Dermis blood vessel endothelial cell (primary cell): Measurements from ENCODE around the gene WWC2. TPM values are rescaled to one million over a fixed set of nuclear protein-coding genes. Genes with fewer than 3 reads are reported as not detected.
"Not testable (repeated sequence)": the region's sequence is repeated elsewhere in the genome, so short reads cannot be mapped to it uniquely, and the experiment has no call there.

ENCODE experiments used
- DNase-seq: peaks from one replicate; pipeline ENCODE4 v3.0.0; 2010
- total RNA-seq: library from RNA; depleted of rRNA; stranded (reverse); fragments of >200 nt; gene quantifications from 2 replicates; pipeline ENCODE4 v1.2.3, GENCODE V29; 2014

WWC2 gene
- total RNA-seq, 1 donor from 2014 or later, result 31.3 TPM

DNA sequence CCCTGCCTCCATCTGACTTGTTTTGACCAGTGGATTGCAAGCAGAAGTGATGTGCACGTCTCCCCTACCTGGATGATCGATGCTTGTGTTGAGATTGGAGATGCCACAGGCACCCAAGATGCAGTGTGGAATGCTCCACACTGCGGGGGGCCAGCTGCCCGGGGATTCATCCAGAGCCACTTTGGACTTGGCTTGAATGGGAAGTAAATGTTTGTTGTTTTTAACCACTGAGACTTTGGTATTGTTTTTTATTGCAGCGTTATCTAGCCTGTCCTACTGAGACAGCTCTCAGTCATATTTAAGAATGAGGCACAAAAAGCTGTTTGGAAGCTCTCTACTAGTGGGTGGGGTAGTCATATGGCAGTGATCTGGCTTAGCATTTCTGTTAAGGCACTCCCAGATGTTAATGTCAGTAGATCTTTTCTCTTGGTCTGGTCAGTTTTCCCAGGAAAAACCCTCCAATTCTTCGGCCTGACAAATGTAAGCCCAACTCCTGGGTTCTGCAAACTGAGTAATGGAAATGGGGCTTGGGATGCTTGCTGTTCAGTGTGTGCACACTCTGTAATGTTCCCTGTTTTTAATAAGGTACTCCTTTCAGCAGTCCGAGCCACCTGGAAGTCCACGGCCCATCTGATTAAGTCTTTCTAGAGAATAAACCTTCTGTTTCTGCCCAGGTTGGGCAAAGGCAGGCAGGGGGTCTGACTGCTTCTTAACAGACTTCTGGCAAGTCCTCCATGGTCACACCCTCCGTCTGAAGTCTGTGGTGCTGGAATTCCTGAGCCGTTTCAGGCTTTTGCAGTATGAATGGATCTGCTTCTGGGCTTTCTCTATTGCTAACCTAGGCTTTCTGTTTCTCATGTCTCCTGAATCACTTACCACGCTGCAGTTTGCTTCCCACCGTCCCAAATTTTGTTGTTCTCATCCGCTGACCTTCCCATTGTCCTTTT lies 74.8 kb downstream of the WWC2 start:
- DNase-seq, result no peak

DNA sequence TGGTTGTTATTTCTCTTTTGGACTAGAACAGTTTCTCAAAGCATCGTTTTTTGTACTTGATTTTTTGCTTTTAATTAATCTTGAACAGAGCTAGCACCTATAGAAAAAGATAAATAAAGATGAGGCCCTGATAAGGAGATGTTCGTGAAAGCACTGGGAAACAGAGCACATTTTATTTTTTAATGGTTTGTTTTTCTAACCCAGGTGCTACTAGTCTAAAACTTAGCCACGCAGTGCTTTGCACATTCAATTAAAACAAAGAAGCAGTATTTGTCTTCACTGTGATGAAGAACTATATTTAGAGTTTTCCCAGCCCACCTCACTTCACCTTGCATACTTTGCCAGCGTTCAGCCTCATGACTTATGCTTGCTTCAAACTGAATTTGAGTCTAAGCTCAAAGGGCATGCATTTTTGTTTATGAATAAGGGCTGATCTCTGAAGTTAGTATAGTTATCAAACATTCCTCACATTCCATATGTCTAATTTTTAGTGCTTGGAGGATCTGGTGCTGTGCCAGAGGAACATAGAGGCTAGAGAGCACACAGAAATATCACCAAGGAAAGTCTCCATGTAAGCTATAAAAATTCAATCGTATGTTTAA lies 76.7 kb downstream of the WWC2 start:
- DNase-seq, result peak; percentile 52

DNA sequence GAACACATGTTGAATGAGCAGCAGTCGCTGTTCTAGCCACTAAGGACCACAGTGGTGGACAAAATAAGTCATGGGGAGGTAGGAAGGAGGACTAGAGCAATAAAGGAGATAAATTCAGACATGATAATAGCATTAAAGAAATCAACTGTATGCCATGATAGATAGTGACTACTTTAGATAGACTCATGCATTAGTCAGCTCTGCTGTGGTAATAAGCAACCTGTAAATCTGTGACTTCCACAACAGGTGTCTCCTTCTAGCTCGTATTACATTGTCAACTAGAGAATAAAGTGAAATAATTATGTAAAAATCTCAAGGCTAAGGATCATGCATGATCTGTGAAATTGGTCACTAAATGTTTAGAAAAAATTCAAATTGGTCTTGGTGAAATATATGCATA lies 77.9 kb downstream of the WWC2 start:
- DNase-seq, result no peak

DNA sequence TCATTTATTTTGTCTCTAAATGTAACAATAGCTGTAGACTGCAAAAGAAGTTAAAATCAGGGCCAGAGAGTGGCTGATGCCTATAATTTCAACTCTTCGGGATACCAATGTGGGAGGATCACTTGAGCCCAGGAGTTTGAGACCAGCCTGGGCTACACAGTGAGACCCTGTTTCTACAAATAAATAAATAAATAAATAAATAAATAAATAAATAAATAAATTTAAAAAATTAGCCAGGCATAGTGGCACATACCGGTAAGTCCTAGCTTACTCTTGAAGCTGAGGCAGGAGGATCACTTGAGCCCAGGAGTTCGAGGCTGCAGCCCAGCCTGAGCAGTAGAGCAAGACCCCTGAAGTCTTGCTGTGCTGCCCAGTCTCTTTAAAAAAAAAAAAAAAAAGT lies 79.1 kb downstream of the WWC2 start:
- DNase-seq, result no peak

GRCh38 chr4:183180096-183180495 lies 81.0 kb downstream of the WWC2 start:
- DNase-seq, result no peak

GRCh38 chr4:183180621-183181020 lies 81.6 kb downstream of the WWC2 start:
- DNase-seq, result no peak

DNA sequence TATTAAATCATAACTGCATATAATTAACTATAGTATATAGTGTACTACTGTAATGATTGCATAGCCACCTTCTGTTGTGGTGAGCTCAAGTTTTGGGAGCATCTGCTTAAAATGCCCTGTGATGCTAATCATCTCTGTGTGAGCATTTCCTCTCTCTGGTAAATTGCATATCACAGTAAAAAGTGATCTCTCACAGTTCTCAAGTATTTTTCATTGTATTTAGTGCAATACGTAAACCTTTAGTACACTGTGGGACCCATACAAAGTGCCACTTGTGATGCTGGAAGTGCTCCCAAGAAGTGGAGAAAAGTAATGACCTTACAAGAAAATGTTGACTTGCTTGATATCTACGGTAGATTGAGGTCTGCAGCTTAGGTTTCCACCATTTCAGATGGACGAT lies 82.0 kb downstream of the WWC2 start:
- DNase-seq, result no peak

DNA sequence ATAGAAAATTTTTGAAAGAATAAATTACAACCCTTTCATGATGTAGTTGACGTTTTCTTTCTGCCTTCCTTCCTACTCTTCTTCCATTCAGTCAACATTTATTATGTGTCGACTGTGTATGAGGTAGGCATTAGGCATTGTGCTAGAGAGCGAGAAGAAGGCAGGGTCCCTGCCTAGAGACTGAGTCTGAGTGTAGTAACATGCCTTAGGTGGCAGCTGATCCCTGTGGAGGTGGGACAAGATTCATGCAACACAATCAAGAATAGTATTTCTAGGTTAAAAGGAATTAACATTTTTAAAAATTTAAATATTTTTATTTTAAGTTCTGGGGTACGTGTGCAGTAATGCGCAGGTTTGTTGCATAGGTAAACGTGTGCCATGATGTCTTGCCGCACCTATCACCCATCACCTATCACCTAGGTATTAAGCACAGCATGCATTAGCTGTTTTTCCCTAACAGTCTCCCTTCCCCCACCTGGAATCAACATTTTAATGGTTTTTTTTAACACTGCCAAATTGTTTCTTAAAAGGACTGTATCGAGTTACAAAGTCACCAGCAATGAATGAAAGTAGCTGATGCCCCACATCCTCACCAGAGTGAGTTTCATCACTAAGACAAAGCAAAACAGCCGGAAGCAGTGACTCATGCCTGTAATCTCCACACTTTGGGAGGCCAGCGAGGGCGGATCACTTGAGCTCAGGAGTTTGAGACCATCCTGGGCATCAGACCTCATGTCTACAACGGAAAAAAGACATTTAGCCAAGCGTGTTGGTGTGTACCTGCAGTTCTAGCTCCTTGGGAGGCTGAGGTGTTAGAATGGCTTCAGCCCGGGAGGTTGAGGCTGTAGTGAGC lies 84.0 kb downstream of the WWC2 start:
- DNase-seq, result peak; percentile 92

DNA sequence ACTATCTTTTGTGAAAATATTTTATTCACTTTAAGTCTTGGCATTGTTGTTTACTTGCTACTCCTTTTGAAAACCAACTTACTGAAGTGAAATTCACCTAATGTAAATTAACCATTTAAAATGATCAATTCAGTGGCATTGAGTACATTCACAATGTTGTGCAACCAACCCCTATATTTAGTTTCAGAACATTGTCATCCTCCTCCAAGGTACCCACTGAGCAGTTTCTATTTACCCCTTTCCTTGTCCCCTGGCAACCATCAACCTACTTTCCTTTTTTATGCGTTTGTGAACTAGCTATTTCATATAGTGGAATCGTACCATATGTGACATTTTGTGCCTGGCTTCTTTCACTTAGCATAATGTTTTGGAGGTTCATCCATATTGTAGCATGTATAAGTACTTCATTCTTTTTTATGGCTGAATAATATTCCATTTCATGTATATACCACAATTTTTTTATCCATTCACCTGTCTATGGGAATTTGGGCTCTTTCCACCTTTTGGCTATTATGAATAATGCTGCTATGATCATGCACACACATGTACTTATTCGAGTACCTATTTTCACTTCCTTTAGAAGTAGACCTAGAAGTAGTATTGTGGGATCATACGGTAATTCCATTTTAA lies 85.0 kb downstream of the WWC2 start:
- DNase-seq, result no peak

DNA sequence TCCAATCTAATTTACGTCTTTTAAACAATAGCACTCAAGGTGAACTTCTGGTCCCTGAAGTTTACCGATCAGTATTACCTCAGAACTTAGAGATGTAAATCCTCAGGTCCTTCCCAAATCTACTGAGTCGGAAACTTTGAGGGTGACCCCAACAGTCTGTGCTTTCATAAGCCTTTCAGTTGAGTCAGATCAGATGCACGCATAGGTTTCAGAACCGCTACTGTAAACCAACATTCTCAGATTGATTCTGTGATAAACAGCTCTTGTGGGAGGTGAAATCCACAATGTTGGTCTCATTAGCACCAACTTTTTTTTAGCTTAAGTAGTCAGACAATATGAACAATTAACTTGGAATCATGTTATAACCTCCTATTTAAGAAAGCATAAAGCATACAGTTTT lies 86.0 kb downstream of the WWC2 start:
- DNase-seq, result no peak

DNA sequence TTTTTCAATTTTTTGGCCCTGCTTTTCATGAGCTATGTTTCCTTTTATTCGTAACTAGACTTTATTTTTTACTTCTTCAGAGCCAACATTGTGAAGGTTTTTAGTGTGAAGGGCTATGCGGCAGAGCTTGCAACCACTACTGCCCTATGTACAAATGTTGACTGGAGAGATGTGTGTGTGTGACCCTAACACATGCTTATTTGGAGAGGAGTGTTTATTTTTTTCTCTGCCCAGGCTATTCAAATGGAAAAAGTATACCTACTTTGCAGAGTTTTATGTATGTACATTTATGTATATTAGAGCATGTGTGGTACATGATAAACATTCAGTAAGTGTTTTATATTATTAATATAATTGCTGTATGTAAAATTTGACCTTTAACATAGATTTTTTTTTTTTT lies 86.5 kb downstream of the WWC2 start:
- DNase-seq, result no peak

DNA sequence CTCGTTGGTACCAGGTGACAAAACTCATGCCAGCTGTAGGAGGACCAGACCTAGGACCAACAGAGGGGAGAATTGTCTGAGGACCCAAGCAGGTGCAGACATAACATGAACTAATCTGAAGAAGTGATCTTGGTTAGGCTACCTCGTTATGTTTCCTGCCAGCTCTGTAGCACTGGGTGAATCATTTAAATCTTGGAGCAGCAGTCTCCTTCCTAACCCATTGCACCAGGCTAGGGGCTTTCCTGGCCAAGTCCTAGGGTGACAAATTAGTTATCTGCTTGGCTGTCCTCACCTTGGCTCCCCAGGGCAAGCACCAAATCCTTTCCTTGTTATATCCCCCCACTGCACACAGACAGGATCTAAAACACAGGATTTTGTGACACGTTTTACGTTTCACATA lies 87.8 kb downstream of the WWC2 start:
- no peak for DNase-seq

DNA sequence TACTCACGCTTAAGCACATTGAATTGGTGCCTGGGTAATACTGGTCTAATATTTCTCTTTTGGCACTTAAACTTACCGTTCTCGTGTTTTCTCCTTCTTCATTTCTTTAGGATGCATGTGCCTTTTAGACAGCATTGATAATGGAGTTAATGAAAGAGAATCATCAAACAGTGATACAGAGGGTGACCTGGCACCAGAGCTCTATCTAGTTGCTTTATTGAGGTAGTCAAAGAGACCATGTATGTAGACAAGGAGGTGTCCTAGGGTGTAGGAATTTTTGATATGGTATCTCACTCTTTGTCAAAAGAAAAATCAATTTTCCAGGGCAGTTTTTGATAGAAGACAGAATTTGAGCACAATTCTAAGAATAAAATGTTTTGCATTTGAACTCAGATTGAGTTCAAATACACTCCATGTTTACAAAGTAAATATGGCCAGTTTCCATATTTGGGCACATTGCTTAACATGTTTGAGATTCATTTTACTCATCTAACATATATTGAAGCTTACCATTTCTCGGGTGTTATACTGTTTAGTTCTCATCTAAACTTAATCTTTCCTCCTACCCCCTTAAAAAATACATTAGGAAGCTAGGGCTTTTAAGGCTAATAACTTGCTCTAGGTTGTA lies 92.0 kb downstream of the WWC2 start:
- DNase-seq, result no peak

GRCh38 chr4:183191630-183192029 lies 92.6 kb downstream of the WWC2 start:
- DNase-seq, result no peak

- no peak for DNase-seq
These were observed 93.5 kb downstream of the WWC2 start for GRCh38 chr4:183192571-183192970.

DNA sequence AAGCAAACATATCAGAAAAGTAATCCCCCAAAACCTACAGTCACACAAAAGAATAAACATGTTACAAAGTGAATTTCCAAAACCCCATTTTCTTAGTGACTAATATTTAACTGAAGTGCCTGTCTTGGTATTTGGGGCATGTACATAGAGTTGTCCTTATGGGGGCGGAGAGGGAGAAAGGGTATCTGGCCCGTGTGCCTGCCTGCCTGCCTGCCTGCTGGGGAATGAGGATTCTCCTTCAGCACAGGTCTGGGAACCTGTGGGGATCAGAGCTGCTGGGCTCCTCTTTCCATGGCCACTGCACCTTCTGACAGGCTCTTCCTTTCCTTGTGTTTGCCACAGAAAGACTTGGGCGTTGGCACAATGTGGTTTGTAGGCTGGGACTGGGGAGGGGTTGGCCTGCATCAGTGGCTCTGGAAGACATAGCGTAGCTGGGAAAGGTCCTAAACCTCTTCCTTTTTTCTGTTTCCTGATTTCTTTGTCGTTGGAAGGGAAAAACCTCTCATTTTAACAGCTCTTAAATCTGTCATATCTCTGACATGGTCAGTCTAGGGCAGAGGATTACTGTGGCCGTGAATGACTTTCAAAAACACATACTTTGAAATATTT lies 94.8 kb downstream of the WWC2 start:
- not testable (repeated sequence) for DNase-seq

DNA sequence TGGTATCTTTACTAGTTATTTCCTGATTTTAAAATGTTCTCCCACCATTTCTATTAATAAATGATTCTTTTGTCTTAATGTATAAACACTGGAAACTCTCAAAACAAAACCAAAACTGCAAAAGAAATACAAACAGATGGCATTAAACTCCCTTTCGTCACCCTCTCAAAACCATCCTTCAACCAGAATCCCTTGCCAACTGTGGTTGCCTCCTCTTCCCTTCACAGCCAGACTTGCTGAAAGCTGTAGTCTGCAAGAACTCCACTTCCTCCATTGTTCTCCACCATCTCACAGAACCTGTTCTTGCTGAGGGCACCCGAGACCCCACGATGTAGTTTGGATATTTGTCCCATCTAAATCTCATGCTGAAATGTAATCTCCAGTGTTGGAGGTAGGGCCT lies 96.5 kb downstream of the WWC2 start:
- no peak for DNase-seq

DNA sequence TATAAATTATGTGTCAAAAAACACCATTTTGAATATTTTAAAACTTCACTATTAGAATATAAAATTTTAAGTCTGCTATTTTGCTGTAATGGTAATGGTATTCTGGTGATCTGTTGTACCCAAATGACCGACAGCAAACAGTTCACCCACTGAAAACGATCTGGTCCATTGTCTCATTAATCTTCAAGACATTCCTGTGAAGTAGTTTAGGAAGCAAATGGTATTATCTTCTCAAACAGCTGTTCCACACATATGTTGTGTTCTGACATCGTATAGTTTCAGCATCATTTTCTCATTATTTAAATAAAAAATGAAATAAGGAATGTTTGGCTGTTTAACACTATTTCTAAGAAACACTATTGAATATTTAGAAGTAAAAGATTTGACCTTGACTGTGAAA lies 98.1 kb downstream of the WWC2 start:
- DNase-seq, result no peak

GRCh38 chr4:183200453-183200852 lies 101.4 kb downstream of the WWC2 start:
- DNase-seq, result peak; percentile 94

DNA sequence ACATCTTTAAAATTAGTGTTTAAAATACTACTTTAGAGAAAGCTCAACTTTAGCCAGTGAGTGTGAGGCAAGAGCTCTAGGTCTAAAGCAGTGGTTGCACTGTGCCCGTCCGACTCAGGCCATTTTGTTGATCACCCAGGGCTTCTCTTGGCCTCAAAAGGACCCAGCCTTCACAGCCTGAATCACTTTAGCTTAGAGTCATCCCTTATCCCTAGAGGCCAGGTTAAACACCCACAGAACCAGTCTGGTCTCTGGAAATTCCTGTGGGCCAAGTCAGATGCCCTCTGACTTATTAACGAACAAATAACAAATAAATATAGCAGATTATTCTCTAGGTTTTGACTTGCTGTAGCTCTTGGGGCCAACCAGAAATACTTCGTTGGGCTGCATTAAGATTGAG lies 102.3 kb downstream of the WWC2 start:
- DNase-seq, result no peak

DNA sequence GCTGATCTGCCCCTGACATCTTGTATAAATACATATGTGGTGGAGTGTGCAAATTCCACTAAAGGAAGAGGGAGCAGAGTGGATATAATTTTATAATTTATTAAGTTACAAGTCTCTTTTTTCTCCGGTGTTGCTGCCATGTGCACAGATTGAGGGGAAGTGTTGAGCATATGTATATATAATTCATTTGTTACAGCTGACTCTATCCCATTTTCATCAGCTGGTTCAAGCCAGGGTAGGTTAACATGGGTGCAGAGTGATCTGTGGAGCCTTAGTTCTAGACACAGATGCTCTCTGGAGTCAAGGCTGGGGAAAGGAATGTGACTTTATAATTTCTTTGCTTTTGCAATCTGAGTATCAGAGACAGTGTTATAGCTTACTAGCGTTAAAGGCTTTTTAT lies 103.5 kb downstream of the WWC2 start:
- no peak for DNase-seq

DNA sequence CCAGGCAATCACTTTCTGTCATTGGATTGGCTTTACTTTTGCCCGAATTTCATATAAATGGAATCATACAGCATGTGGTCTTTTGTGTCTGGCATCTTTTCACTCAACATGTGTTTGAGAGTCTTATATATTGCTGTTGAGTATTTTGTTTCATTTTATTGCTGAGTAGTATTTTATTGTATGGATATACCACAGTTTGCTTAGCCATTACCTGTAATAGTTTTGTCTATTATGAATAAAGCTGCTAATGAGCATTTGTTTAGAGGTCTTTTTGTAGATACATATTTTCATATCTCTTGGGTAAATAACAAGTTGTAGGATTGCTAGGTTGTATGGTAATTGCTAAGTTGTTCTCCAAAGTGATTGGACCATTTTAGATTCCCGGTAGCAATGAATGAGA lies 105.7 kb downstream of the WWC2 start:
- no peak for DNase-seq
